Myocyte (in vitro differentiated cells): ENCODE measurements around the gene ZNF217. TPM values are rescaled to one million over a fixed set of nuclear protein-coding genes. Genes with fewer than 3 reads are reported as not detected.
A peak's percentile ranks its signal among the peaks of the same experiment; 100 is the strongest.
"Not testable (repeated sequence)": the region's sequence is repeated elsewhere in the genome, so short reads cannot be mapped to it uniquely, and the experiment has no call there.

Source experiments
- DNase-seq: peaks from one replicate; pipeline ENCODE4 v3.0.0-alpha.2; 2012; ENCODE audit warnings: low read depth
- polyA plus RNA-seq: library from polyadenylated mRNA; unstranded; fragments of >200 nt; gene quantifications from one replicate; pipeline ENCODE4 v1.2.1, GENCODE V29; 2012; ENCODE audit warnings: missing spikeins
- total RNA-seq: library from RNA; depleted of rRNA; stranded (reverse); fragments of >200 nt; gene quantifications from 2 replicates; pipeline ENCODE4 v1.2.3, GENCODE V29; 2014

ZNF217 gene
- total RNA-seq = 19.9 and 25.1 TPM in 2 replicates
- 13.1 TPM for polyA plus RNA-seq

DNA sequence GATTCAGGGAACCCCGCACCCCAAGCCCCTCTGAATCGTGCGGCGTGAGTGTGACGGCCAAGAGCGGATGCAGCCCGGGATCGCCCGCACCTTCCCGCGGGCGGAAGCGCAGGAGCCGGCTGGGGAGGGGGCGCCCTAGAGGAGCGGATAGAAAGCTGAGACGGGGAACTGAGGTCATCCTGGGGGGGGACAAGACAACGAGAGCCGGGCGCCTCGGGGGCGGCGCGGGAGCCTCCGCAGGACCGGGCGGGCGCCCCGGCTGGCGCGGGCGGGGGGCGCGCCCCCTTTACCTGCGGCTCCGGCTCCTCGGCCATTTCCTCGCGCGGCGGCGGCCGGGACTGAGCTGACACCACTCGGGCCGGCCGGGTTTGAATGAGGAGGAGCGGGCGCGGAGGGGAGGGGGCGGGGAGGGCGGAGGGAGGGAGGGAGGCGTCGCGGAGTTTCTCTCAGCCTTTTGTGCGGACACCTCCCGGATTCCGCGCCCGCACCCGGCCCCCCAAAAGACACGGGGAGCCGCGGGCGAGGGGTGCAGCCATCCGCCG is at the start of gene ZNF217:
TSS of gene ZNF217 (minus strand) at position 374 of the 542 bp plus-strand sequence. CDS start 11,013 bp downstream, outside the sequence.
- DNase-seq = peak; percentile 68

DNA sequence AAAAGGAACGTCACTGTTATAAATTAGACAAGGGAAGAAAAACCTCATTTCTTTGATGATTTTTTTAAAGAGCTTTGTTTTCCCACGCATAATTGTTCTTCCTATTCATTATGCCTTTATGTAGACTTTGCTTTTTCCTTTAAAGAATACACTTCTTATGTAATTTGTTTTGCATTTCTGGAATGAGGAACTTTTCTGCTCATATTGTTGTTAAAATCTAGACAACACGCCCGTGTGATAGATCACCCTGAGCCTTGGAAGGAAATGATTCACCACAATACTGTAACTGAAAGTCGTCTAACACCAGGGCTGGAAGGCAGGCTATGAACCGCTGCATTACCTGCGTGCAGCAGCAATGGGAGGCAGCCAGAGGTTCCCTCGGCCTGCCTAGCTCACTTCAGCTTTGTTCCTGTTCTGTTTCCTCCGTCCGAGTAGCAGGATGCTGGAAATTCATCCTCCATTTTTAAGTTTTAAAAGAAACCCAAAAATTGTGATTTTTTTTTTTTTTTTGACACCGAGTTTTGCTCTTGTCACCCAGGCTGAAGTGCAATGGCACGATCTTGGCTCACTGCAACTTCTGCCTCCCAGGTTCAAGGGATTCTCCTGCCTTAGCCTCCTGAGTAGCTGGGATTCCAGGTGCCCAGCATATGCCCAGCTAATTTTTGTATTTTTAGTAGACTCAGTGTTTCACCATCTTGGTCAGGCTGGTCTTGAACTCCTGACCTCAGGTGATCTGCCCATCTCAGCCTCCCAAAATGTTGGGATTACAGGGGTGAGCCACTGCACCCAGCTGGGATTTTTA is 49.6 kb upstream of the ZNF217 start:
- DNase-seq = peak; percentile 46

DNA sequence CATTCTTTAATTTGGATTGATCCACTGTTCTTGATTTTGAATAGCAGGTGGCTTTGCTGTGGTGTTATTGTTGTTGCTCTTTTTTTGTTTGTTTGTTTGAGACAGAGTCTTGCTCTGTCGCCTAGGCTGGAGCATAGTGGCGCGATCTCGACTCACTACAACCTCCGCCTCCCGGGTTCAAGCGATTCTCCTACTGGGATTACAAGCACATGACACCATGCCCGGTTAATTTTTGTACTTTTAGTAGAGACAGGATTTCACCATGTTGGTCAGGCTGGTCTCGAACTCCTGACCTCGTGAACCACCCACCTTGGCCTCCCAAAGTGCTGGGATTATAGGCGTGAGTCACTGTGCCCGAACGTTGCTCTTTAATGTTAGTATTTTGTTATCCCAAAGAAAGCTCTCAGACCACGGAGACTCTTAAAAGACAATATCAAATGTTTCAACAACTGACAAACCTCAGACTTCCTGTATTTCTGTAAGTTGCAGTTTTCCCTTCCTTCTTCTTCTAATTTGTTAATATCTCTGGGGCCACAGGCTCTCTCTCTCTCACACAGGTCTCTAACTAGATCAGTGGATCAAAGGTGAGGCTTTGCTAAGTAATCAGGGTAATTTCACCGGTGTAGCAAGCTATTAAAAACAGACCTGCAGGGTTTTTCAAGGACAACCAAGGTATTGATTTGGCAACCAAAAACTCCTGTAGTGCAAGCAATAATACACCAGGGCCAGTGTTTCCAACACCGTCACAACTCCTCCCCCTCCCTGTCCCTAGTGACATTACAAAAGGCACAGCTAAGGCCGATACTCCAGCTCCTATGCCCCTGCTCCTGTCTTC is 48.8 kb upstream of the ZNF217 start:
- peak; percentile 61 for DNase-seq

DNA sequence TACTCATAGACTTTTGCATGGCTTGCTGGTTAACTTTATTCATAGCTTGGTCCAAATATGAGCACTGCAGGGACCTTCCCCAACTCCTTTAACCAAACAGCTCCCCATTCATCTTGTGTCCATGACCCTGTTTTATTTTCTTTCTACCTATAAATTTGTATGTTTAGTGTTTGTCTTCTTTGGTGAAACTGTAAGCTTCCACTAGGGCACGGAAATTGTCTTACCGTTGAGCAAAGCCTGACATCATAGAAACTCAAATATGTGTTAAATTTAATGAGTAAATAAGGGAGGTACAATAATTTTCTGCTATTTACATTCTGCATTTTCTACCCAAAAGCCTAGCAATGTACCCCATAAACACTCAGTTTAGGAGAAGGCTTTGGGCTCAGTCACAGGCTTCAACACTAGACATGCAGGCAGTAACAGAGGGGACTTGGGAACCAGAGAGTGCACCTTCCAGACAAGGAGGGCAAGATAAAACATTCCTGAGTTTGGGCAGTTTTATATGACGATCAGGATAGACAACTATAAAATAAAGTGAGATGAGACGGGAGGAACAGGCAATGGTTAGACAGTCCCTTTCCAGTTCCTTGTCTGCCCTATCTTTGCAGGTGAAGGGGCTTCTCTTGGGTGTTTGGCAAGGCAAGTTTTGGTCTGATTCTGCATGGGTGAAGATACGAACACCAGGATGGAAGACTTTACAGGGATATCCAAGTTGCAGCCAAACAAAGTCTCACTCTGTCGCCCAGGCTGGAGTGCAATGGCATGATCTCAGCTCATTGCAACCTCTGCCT is 46.2 kb upstream of the ZNF217 start:
- DNase-seq = no peak

DNA sequence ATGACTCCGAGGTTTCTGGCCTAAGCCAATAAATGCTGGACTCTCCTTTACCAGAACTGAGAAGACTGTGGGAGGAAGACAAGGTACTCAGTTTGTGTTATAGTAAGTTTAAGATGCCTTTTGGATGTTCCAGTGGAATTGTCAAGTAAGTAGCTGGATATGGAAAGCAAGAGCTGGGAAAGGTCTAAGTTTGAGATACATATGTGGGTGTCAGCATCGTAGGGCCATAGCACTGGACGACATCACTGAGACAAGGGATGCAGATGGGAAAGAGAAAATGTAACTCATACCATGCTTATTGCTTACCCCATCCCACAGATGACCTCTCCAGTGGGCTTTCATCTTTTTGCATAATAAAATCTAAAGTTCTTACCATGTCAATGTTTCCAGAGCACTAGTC is 45.5 kb upstream of the ZNF217 start:
- no peak for DNase-seq

DNA sequence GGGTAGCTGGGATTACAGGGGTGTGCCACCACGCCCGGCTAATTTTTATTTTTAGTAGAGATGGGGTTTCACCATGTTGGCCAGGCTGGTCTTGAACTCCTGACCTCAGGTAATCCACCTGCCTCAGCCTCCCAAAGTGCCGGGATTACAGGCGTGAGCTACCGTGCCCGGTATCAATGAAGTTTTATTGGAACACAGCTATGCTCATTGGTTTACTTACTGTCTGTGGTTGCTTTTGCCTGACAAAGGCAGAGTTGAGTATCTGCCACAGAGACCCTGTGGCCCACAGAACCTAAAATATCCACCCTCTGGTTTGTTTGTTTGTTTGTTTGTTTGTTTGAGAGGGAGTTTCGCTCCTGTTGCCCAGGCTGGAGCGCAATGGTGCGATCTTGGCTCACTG is 43.7 kb upstream of the ZNF217 start:
- not testable (repeated sequence) for DNase-seq

DNA sequence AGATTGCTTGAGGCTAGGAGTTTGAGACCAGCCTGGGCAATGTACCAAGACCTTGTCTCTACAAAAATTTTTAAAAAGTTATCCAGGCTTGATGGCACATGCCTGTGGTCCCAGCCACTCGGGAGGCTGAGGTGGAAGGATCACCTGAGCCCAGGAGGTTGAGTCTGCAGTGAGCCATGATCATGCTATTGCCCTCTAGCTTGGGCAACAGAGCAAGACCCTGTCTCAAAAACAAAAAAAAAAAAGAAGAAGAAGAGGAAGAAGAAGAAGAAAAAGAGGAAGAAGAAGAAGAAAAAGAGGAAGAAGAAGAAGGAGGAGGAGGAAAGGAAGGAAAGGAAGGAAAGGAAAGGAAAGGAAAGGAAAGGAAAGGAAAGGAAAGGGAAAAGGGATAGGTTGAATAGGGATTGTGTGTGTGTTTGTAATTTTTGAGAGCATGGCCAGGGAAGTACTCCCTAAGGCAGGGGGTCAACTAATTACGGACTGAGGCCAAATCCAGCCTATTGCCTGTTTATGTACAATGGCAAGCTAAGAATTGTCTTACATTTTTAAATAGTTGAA is 43.0 kb upstream of the ZNF217 start:
- no peak for DNase-seq

DNA sequence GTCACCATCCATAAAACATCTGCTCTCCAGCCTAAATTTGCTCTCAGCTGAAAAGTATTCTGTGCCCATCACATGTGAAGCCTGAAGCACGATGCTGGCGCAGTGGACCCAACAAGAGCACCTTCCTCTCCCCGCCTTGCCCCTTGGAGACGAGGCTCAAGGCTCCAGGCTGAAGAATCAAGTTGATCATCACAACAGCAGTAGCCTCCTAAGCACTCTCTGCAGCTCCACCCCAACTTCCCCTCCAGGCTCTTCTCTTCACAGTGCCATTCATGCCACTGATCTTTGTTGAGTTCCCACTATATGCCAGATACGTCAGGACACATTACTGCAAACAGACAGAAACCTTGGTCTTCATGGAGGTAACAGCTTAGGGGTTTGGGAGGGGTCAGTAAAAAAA is 41.6 kb upstream of the ZNF217 start:
- DNase-seq = no peak

DNA sequence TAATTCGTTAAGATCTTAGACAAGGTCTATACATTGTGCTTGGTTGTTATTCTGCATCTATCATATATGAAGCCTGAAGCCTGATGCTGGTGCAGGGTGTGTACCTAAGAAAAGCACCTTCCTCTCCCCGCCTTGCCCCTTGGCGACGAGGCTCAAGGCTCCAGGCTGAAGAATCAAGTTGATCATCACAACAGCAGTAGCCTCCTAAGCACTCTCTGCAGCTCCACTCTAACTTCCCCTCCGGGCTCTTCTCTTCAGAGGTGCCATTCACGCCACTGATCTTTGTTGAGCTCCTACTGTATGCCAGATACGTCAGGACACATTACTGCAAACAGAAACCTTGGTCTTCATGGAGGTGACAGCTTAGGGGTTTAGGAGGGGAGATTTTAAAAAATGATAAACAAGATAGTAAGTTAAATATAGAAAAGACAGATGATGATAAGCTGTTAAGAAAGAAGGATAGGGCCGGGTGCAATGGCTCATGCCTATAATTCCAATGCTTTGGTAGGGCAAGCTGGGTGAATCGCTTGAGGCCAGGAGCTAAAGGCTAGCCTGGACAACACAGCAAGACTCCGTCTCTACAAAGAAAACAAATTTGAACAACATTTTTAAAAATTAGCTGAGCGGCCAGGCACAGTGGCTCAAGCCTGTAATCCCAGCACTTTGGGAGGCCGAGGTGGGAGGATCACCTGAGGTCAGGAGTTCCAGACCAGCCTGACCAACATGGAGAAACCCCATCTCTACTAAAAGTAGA is 38.4 kb upstream of the ZNF217 start:
- DNase-seq = no peak

DNA sequence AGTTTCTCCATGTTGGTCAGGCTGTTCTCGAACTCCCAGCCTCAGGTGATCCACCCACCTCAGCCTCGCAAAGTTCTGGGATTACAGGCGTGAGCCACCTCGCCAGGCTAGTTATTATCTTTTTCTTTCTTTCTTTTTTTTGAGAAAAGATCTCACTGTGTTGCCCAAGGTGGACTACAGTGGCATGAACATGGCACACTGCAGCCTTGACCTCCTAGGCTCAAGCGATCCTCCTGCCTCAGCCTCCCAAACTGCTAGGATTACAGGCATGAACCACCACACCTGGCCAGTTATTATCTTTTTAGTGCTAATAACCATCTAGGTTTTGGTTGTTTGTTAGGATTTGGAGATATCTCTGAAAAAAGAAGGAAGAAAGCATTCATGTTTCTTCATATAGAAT is 35.8 kb upstream of the ZNF217 start:
- no peak for DNase-seq

DNA sequence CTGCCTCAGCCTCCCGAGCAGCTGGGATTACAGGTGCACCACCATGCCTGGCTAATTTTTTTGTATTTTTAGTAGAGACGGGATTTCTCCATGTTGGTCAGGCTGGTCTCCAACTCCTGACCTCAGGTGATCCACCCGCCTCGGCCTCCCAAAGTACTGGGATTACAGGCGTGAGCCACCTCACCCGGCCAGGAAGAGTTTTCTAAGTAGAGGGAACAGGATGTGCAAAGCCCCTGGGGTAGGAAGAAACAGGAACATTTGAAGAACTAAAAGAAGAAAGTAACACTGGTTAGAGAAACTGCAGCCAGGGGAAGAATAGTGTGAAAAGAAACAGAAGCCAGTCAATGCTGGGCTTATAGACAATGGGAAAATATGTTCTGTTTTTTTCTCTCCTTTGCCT is 35.1 kb upstream of the ZNF217 start:
- DNase-seq = not testable (repeated sequence)

DNA sequence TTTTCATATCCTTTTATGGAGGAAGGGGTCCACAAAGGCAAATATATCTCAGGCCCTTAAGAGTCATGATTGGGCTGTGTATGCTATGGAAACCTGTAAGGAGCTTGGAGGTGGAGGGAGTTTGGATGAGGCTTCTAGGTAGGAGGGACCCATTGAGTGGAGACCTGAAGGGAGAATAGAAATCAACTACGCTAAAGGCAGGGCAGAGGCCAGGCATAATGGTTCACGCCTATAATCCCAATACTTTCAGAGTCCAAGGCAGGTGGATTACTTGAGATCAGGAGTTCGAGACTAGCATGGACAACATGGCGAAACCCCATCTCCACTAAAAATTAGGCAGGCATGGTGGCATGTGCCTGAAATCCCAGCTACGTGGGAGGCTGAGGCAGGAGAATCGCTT is 34.4 kb upstream of the ZNF217 start:
- no peak for DNase-seq

DNA sequence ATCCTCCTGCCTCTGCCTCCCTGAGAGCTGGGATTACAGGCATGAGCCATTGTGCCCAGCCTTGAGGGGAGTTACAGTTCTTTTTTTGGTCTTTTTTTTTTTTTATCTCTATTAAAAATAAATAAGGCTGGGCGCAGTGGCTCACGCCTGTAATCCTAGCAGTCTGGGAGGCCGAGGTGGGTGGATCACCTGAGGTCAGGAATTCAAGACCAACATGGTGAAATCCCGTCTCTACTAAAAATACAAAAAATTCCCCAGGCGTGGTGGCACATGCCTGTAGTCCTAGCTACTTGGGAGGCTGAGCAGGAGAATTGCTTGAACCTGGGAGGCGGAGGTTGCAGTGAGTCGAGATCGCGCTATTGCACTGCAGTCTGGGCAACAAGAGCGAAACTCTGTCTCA is 33.4 kb upstream of the ZNF217 start:
- DNase-seq = not testable (repeated sequence)

DNA sequence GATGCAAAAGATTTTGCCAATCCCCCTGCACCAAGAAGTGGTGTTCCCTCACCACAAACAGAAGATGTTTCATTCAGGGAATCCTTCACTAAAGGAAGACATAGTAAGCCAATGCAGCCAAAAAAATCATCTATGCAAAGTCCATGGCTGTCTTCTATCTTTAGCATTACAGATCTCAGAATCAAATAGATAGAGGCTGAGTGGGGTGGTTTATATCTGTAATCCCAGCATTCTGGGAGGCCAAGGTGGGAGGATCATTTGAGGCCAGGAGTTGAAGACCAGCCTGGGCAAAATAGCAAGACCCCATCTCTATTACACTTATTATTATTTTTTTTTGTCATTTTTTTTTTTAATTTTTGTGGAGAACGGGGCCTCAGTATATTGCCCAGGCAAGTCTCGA is 32.9 kb upstream of the ZNF217 start:
- no peak for DNase-seq

DNA sequence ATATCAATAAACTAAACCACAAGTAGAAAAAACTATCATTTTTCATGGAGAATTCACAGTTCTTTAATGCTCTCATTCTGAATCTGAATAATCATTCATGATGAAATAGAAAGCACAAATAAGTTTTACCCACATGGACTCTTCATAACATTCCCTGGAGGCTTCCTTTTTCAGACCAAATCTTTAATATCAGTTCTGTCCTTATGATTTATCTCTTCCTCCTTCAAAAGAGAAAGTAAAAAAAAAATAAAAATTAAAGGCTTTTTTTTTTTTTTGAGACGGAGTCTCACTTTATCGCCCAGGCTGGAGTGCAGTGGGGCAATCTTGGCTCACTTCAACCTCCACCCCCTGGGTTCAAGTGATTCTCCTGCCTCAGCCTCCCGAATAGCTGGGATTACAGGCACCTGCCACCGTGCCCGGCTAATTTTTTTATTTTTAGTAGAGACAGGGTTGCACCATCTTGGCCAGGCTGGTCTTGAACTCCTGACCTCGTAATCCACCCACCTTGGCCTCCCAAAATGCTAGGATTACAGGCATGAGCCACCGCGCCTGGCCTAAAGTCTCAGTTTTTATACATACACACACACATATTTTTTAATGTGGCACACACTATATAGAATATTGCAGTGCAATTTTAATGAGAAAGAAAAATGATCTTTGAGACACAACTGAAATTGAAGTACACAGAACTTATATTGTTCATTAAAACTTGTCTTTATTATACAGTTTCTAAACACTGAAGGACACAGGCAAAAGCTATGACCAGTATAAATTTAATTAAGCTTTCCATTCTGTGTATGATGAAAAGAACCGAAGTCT is 31.9 kb upstream of the ZNF217 start:
- peak; percentile 9 for DNase-seq

DNA sequence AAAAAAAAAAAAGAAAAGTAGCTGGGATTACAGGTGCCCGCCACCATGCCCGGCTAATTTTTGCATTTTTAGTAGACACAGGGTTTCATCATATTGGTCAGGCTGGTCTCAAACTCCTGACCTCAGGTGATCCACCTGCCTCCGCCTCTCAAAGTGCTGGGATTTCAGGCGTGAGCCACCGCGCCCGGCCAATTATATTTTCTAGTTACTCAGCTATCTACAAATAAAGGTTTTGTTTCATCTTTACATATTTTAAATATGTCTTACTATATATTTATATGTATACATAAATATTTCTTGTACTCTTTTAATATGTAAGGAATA is 31.2 kb upstream of the ZNF217 start:
- not testable (repeated sequence) for DNase-seq

DNA sequence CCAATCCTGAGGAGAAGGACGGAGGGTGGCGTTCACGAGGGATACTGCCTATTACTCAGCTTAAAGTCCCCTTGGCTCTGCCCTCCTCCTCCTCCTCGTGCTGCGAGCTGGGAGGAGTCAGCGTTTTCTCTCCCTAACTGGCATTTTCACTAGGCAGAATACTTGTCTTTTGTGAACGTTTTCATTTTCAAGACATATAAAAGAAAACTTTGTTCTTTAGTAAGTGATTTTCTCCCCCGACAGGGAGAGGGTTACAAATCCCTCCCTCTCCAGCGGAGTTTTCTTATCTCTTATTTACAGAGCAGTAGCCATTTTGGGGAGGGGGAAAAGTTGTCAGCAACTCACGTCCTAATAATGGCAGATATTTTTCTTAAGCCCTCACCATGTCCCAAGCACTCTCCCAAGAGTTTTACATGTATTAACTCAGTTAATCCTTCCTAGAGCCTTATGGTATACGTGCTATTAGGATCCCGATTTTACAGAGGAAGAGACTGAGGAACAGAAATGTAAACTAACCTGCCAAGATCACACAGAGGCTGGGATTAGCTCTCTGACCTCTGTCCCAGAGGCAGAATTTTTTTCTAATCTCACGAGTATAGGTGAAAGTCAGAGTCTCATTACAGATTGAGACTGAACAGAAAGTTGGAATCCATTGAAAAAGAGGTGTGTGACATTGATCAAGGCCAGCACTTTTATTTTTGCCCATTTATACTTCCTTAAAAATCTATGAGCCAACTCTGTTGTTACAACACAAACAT is 30.0 kb upstream of the ZNF217 start:
- peak; percentile 86 for DNase-seq

DNA sequence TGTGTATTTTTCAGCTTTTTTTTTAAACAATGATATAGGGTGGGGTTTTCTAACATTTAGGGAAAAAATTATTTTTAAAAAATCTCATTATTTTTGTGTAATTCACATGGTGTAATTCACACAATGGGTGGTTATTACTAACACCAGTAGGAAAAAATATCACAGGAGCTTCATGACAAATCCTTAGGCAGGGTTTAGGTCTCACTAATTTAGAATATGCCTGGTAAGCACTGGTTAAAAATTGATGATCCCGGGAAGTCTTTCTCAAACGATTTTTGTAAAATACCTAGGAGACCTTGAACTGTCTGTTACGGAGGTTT is 29.5 kb upstream of the ZNF217 start:
- no peak for DNase-seq
